Measurements from ENCODE around the gene LHFPL6.

The LHFPL6 gene

DNA sequence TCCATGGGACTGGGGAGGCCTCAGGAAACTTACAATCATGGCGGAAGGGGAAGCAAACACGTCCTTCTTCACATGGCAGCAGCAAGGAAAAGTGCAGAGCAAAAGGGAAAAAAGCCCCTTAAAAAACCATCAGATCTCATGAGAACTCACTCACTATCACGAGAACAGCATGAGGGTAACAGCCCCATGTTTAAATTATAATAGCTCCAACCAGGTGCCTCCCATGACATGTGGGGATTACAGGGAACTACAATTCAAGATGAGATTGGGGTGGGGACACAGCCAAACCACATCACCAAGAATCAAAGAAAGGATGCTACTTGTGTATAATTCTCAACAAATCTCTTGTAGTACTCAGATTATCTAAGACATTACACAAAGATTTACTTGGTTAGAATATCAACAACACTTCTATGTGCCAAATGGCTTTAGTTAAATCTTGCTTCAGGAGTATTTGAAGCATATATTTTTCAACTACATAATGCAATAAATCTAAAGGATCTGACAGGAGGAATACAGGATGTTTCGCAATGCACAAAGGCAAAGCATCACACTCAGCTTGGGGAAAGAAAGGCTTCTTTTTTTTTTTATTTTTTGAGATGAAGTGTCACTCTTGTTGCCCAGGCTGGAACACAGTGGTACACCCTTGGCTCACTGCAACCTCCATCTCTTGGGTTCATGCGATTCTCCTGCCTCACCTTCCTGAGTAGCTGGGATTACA lies 180.0 kb downstream of the LHFPL6 start:
- TF ChIP-seq TAF1 (IDR thresholded peaks at IDR 0.05; ENCODE audit: borderline replicate concordance, insufficient read depth, low read length) (no peak), REST (IDR thresholded peaks at IDR 0.05; ENCODE audit: insufficient read depth in 1 of 2, low read depth in 2 of 2, low read length in 2 of 2) (no peak), FOXP2 (optimal IDR thresholded peaks at IDR 0.05; ENCODE audit: borderline replicate concordance, extremely low read depth, extremely low read length, insufficient read depth) (no peak), SIN3A (IDR thresholded peaks at IDR 0.05; ENCODE audit: borderline replicate concordance, insufficient read depth, low read length) (no peak), POLR2AphosphoS5 (IDR thresholded peaks at IDR 0.05; ENCODE audit: low read depth, low read length) (no peak)

DNA sequence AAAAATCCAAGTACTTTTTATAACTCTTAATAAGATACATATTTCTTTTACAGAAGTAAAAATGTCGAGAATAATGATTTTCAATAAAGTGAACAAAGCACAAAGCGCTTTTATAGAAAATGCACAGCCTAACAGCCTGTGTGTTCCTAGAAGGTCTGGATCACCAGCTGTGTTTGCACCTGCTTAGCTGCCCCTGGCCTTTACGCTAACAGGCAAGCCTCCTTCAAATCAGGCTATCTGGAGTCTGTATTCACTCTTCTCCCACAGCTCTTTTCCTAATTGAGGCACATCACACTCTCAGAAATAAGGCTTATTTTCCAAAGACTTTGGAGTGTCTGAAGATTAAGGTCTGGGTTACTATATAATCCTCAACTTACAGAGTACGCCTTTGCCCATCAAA lies 183.1 kb downstream of the LHFPL6 start:
- TF ChIP-seq FOXP2 (optimal IDR thresholded peaks at IDR 0.05; ENCODE audit: borderline replicate concordance, extremely low read depth, extremely low read length, insufficient read depth) (no peak), SIN3A (IDR thresholded peaks at IDR 0.05; ENCODE audit: borderline replicate concordance, insufficient read depth, low read length) (no peak), POLR2AphosphoS5 (IDR thresholded peaks at IDR 0.05; ENCODE audit: low read depth, low read length) (no peak), TAF1 (IDR thresholded peaks at IDR 0.05; ENCODE audit: borderline replicate concordance, insufficient read depth, low read length) (no peak), REST (IDR thresholded peaks at IDR 0.05; ENCODE audit: insufficient read depth in 1 of 2, low read depth in 2 of 2, low read length in 2 of 2) (no peak)

DNA sequence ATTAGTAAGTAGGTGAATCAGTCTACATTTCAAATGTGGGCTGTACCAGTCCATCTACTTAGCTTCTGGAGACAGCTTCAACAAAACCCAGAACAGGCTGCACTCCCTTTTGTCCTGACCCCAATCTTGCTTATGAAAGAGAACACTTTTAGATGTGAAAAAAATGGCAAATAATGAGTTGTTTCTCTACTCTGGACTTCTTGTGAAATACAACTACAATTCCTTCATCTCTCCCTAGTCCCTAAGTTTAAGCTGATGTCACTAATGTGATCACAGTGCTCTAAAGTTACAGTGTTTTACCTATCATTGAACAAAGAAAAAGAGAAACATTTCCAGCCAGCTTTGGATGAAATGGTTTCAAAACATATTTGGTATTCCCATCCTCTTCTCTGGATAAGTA lies 183.9 kb downstream of the LHFPL6 start:
- TF ChIP-seq POLR2AphosphoS5 (IDR thresholded peaks at IDR 0.05; ENCODE audit: low read depth, low read length), result no peak
- TF ChIP-seq TAF1 (IDR thresholded peaks at IDR 0.05; ENCODE audit: borderline replicate concordance, insufficient read depth, low read length), result no peak
- TF ChIP-seq REST (IDR thresholded peaks at IDR 0.05; ENCODE audit: insufficient read depth in 1 of 2, low read depth in 2 of 2, low read length in 2 of 2), result no peak
- no peak for TF ChIP-seq SIN3A (IDR thresholded peaks at IDR 0.05; ENCODE audit: borderline replicate concordance, insufficient read depth, low read length)
- no peak for TF ChIP-seq FOXP2 (optimal IDR thresholded peaks at IDR 0.05; ENCODE audit: borderline replicate concordance, extremely low read depth, extremely low read length, insufficient read depth)

DNA sequence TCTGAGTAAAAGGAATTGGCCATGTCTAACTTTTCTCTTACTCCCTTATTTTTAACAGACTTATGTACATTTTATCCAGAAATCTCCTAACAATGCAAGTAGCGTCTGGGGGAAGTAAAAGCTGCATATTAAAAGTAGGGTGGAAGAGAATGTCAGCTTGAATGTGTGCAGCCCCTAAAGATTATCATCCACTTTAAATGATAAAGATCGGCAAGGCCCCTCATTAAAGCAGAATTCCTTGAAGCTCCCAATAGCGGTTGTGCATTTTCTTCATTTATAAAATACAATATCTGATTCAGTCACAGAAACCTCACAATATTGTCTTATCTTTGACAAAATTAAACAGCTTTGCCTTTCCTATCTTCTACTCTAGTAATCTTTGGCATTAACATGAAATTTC lies 184.6 kb downstream of the LHFPL6 start:
- TF ChIP-seq REST (IDR thresholded peaks at IDR 0.05; ENCODE audit: insufficient read depth in 1 of 2, low read depth in 2 of 2, low read length in 2 of 2) (no peak), POLR2AphosphoS5 (IDR thresholded peaks at IDR 0.05; ENCODE audit: low read depth, low read length) (no peak), FOXP2 (optimal IDR thresholded peaks at IDR 0.05; ENCODE audit: borderline replicate concordance, extremely low read depth, extremely low read length, insufficient read depth) (no peak), TAF1 (IDR thresholded peaks at IDR 0.05; ENCODE audit: borderline replicate concordance, insufficient read depth, low read length) (no peak), SIN3A (IDR thresholded peaks at IDR 0.05; ENCODE audit: borderline replicate concordance, insufficient read depth, low read length) (no peak)
